K562 (cell line): ENCODE measurements around the gene SLC9A1. TPM values are rescaled to one million over a fixed set of nuclear protein-coding genes. Genes with fewer than 3 reads are reported as not detected.

ENCODE experiments used
- E2F5 ChIP-seq: sonication (generic); formaldehyde crosslinking; IDR thresholded peaks from 2 replicates; pipeline ENCODE4 v1.8.0; 2022; ENCODE audit warnings: mild to moderate bottlenecking, missing genetic modification reagents
- EGR1 ChIP-seq: fragments of 450-650 bp; conservative IDR thresholded peaks from 2 replicates; pipeline ENCODE4 v1.6.1; 2017; ENCODE audit warnings: mild to moderate bottlenecking
- FOXM1 ChIP-seq, 2 experiments: fragments of 450-650 bp in 1 of 2; sonication (generic) in 1 of 2; formaldehyde crosslinking in 1 of 2; IDR thresholded peaks; 2 replicates each; pipeline versions ENCODE4 v1.6.1 to v1.9.0; 2017 to 2022; ENCODE audit warnings: low read depth in 2 of 2, mild to moderate bottlenecking in 2 of 2, missing genetic modification reagents in 1 of 2, moderate library complexity in 1 of 2
- FOXP4 ChIP-seq: sonication (generic); formaldehyde crosslinking; IDR thresholded peaks from 2 replicates; pipeline ENCODE4 v1.8.0; 2022; ENCODE audit warnings: mild to moderate bottlenecking, missing genetic modification reagents, borderline replicate concordance
- GTF2E2 ChIP-seq: fragments of 200-800 bp; sonication (Bioruptor generic); IDR thresholded peaks from 2 replicates; pipeline ENCODE4 v1.6.1; 2016; ENCODE audit warnings: missing genetic modification characterization, missing compliant biosample characterization
- ID3 ChIP-seq, 2 experiments: fragments of 250-450 bp in 1 of 2; fragments of 450-650 bp in 1 of 2; sonication (Bioruptor Pico) in 1 of 2; IDR thresholded peaks; 2 replicates each; pipeline versions ENCODE4 v1.6.1 to v1.8.0; 2016 to 2021; ENCODE audit warnings: mild to moderate bottlenecking in 2 of 2, moderate library complexity in 2 of 2, missing compliant biosample characterization in 1 of 2, missing genetic modification characterization in 1 of 2
- KLF16 ChIP-seq: IDR thresholded peaks from 2 replicates; pipeline ENCODE4 v1.6.1; 2016; ENCODE audit warnings: antibody characterized with exemption
- MXI1 ChIP-seq: IDR thresholded peaks from 2 replicates; pipeline ENCODE4 v1.6.1; 2011; ENCODE audit warnings: low read depth, mild to moderate bottlenecking, improper control_type of control experiment, low read length
- NCOR1 ChIP-seq: fragments of 450-650 bp; IDR thresholded peaks from 2 replicates; pipeline ENCODE4 v1.6.1; 2016; ENCODE audit warnings: mild to moderate bottlenecking, moderate library complexity
- NFE2 ChIP-seq: IDR thresholded peaks from 2 replicates; pipeline ENCODE4 v1.6.1; 2014; ENCODE audit warnings: antibody characterized with exemption, low read depth
- POLR2AphosphoS5 ChIP-seq: IDR thresholded peaks from 2 replicates; pipeline ENCODE4 v1.6.1; 2011; ENCODE audit warnings: mild to moderate bottlenecking, low read depth, low read length, moderate library complexity; ENCODE audit not compliant: control insufficient read depth, insufficient read depth
- RB1 ChIP-seq: fragments of 450-650 bp; IDR thresholded peaks from 2 replicates; pipeline ENCODE4 v1.6.1; 2017; ENCODE audit warnings: low read depth, mild to moderate bottlenecking
- SETDB1 ChIP-seq: IDR thresholded peaks from one replicate; pipeline ENCODE4 v1.6.1; 2012; ENCODE audit warnings: low read length, control low read depth, inconsistent platforms
- SRSF1 ChIP-seq: fragments of 200-400 bp; formaldehyde crosslinking; IDR thresholded peaks from 2 replicates; pipeline ENCODE4 v1.6.1; 2017; ENCODE audit warnings: mild to moderate bottlenecking, low read depth, low read length, moderate library complexity
- TBL1XR1 ChIP-seq, 2 experiments: IDR thresholded peaks; 2 replicates each; pipeline ENCODE4 v1.6.1; 2012; ENCODE audit warnings: improper control_type of control experiment in 2 of 2, low read length in 2 of 2, mild to moderate bottlenecking in 1 of 2
- TGIF2 ChIP-seq: sonication (generic); formaldehyde crosslinking; IDR thresholded peaks from 2 replicates; pipeline ENCODE4 v1.8.1; 2022; ENCODE audit warnings: mild to moderate bottlenecking, missing genetic modification reagents, moderate library complexity
- TSC22D4 ChIP-seq: fragments of 450-650 bp; IDR thresholded peaks from 2 replicates; pipeline ENCODE4 v1.6.1; 2016; ENCODE audit warnings: missing genetic modification characterization, missing biosample characterization, control low read depth
- ZFPM2 ChIP-seq: fragments of 250-450 bp; sonication (Bioruptor Pico); IDR thresholded peaks from 2 replicates; pipeline ENCODE4 v1.5.1; 2022; ENCODE audit warnings: mild to moderate bottlenecking
- ZNF165 ChIP-seq: fragments of 250-450 bp; sonication (Bioruptor Pico); IDR thresholded peaks from 2 replicates; pipeline ENCODE4 v1.4.0; 2020; ENCODE audit warnings: borderline replicate concordance
- ZNF695 ChIP-seq: fragments of 450-650 bp; formaldehyde crosslinking; IDR thresholded peaks from 2 replicates; pipeline ENCODE4 v1.4.0; 2020; ENCODE audit warnings: mild to moderate bottlenecking, moderate library complexity
- ZNF77 ChIP-seq: fragments of 250-450 bp; sonication (Bioruptor Pico); IDR thresholded peaks from 2 replicates; pipeline ENCODE4 v1.5.0; 2020
- polyA plus RNA-seq, 8 experiments: library from polyadenylated mRNA; depleted of rRNA in 4 of 8; stranded (reverse) in 5 of 8; unstranded in 3 of 8; fragments of >200 nt; fragmentation: Nextera tagmentation in 2 of 8; fragmentation: Illumina TruSeq in 1 of 8; extraction: Ambion mirVana in 2 of 8; extraction: Trizol in 1 of 8; gene quantifications; 2 replicates each; pipeline versions ENCODE4 v1.2.1 to v1.2.3, GENCODE V29; 2011 to 2014; ENCODE audit warnings: inconsistent platforms in 1 of 8, missing spikeins in 1 of 8
- total RNA-seq, 7 experiments: library from RNA; depleted of rRNA in 6 of 7; stranded (reverse); fragments of >200 nt in 6 of 7; fragmentation: Illumina TruSeq in 2 of 7; extraction: Trizol in 2 of 7; gene quantifications; 2 replicates each; pipeline versions ENCODE4 v1.2.1 to v1.2.3, GENCODE V29; 2011 to 2021; ENCODE audit warnings: low replicate concordance in 1 of 7
- TF ChIP-seq, protein P1 (sequence below): conservative IDR thresholded peaks from 2 replicates; pipeline ENCODE4 v1.6.1; 2011; ENCODE audit warnings: low read depth, mild to moderate bottlenecking, low read length; ENCODE audit not compliant: control insufficient read depth

The SLC9A1 gene
- total and polyA plus RNA-seq, 9 of the 15 experiments (the other 6 are each of a cell fraction or from before 2014, with no cell fraction given) = 0.59 to 14.4 (median 2.0) TPM

DNA sequence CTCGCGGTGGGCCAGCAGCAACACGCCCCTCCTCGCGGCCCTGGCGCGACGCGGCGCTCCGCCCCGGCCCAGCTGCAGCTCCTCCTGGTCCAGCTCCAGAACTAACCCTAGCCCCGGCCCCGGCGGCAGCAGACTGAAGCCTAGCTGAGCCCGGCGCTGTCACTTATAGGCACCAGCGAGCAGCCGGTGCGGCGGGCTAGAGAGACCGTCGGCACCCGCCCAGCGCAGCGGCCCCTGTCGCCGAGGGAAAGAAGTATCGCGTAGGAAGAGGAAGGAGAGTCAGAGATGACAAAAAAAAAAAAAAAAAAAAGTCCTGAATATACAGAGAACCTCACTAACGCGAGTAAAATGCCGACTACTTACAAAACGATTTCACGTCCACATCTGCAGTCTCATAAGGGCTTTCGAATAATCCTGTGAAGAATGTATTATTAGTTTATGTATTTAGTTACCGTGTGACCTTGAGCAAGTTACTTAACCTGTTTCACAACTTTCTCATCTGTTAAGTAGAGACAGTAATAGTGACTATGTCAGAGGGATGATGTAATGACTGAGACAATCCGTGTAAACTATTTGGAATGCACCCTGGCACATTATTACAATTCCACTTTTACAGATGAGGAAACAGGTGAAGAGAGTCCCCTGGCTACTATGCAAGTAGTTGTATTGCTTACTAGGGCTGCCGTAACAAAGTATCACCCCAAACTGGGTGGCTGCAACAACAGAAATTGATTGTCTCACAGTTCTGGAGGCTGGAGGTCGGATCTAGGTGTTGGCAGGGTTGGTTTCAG is at the start of gene SLC9A1 (continued):
- peak; percentile 100 for TF ChIP-seq POLR2AphosphoS5
- no peak for TF ChIP-seq ZNF165 (CRISPR knock-in tag)
- peak; percentile 75 to 85; a peak in 2 of 4 replicates for TF ChIP-seq TBL1XR1 (IDR thresholded peaks at IDR 0.05; ENCODE audit: low read length in 2 of 2)
- TF ChIP-seq TSC22D4 (tag) = no peak
- peak; percentile 99 for TF ChIP-seq GTF2E2 (tag)
- TF ChIP-seq FOXP4 (CRISPR knock-in tag) = peak; percentile 74; the same call in 1 of the 2 replicates
- peak; percentile 79 for TF ChIP-seq NCOR1
- TF ChIP-seq FOXM1 (IDR thresholded peaks at IDR 0.05; ENCODE audit: low read depth) = peak; percentile 78
- TF ChIP-seq FOXM1 (CRISPR knock-in tag; IDR thresholded peaks at IDR 0.05; ENCODE audit: low read depth) = no peak
- peak; percentile 29; the same call in 1 of the 2 replicates for TF ChIP-seq NFE2
- TF ChIP-seq TGIF2 (CRISPR knock-in tag) = peak; percentile 87; the same call in 1 of the 2 replicates
- TF ChIP-seq ID3 (CRISPR knock-in tag; IDR thresholded peaks at IDR 0.05) = no peak
- peak; percentile 81; the same call in 1 of the 2 replicates for TF ChIP-seq ID3 (tag; IDR thresholded peaks at IDR 0.05)
- peak; percentile 49; the same call in 1 of the 2 replicates for TF ChIP-seq KLF16
- TF ChIP-seq ZFPM2 (CRISPR knock-in tag) = peak; percentile 78; the same call in 1 of the 2 replicates
- no peak; the same call in 1 of the 2 replicates for TF ChIP-seq MXI1
- peak; percentile 65 for TF ChIP-seq EGR1
- no peak for TF ChIP-seq ZNF77 (CRISPR knock-in tag)
- TF ChIP-seq E2F5 = 0 out of 2 replicates have a peak, but pooled peaks have one; percentile 58
- TF ChIP-seq SRSF1 = 0 out of 2 replicates have a peak, but pooled peaks have one; percentile 51
- TF ChIP-seq RB1 = peak; percentile 99
- no peak for TF ChIP-seq ZNF695 (CRISPR knock-in tag)
- TF ChIP-seq, protein P1, sequence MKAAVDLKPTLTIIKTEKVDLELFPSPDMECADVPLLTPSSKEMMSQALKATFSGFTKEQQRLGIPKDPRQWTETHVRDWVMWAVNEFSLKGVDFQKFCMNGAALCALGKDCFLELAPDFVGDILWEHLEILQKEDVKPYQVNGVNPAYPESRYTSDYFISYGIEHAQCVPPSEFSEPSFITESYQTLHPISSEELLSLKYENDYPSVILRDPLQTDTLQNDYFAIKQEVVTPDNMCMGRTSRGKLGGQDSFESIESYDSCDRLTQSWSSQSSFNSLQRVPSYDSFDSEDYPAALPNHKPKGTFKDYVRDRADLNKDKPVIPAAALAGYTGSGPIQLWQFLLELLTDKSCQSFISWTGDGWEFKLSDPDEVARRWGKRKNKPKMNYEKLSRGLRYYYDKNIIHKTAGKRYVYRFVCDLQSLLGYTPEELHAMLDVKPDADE = peak; percentile 97
- peak; percentile 67 for TF ChIP-seq SETDB1
